Calu3 (cell line): ENCODE results near the gene ZFY. TPM values are rescaled to one million over a fixed set of nuclear protein-coding genes. Genes with fewer than 3 reads are reported as not detected.

Experiments
- BruUV-seq: library from RNA; stranded (reverse); fragments of 400-500 nt; replicated peaks from 2 replicates; lab custom pipeline; 2021; lab: Mats Ljungman, UMichigan
- CTCF ChIA-PET: fragments of 300-600 bp; sonication (Branson Sonifier 250); formaldehyde crosslinking; loops from one replicate; lab custom pipeline; 2022; ENCODE audit warnings: antibody characterized with exemption; lab: Charles Lee
- DNase-seq: peaks from one replicate; pipeline ENCODE4 v3.0.0; 2022
- H3K27ac Mint-ChIP-seq: one replicate; pipeline ENCODE4 v1.8.0; 2022; ENCODE audit warnings: mixed read lengths; ENCODE audit not compliant: unreplicated experiment
- H3K27me3 Mint-ChIP-seq: one replicate; pipeline ENCODE4 v1.8.0; 2022; ENCODE audit warnings: mixed read lengths; ENCODE audit not compliant: unreplicated experiment
- H3K36me3 Mint-ChIP-seq: one replicate; pipeline ENCODE4 v1.8.0; 2022; ENCODE audit warnings: mild to moderate bottlenecking, moderate library complexity, mixed read lengths; ENCODE audit not compliant: insufficient read depth, unreplicated experiment
- H3K4me1 Mint-ChIP-seq: one replicate; pipeline ENCODE4 v1.8.0; 2022; ENCODE audit warnings: mild to moderate bottlenecking, low read depth, mixed read lengths; ENCODE audit not compliant: unreplicated experiment
- H3K4me3 Mint-ChIP-seq: one replicate; pipeline ENCODE4 v1.8.0; 2022; ENCODE audit warnings: mild to moderate bottlenecking, low read depth, moderate library complexity, mixed read lengths; ENCODE audit not compliant: unreplicated experiment
- H3K9me3 Mint-ChIP-seq: one replicate; pipeline ENCODE4 v1.8.0; 2022; ENCODE audit warnings: low read depth, mixed read lengths; ENCODE audit not compliant: unreplicated experiment
- CTCF ChIP-seq: fragments of 200-600 bp; IDR thresholded peaks from one replicate; pipeline ENCODE4 v1.8.0; 2022; ENCODE audit warnings: antibody characterized with exemption; ENCODE audit not compliant: unreplicated experiment
- intact Hi-C: fragments of 100-400 bp; cut with micrococcal nuclease; formaldehyde crosslinking; loops from one replicate; pipeline ENCODE4 v1.10.0; 2022; ENCODE audit not compliant: unreplicated experiment
- total RNA-seq: library from RNA; stranded (reverse); gene quantifications from 2 replicates; pipeline ENCODE4 v1.2.3, GENCODE V29; 2022

ZFY gene
- total RNA-seq, 1 experiment from 2014 or later: not detected

GRCh38 chrY:2934078-2934477 is 1.1 kb upstream of the ZFY start:
- TF ChIP-seq CTCF: no peak
- no TSS peak for BruUV-seq
- CTCF ChIA-PET: no interaction called here
- Mint-ChIP-seq H3K9me3 (no peaks in the 10 kb centered on the region), H3K27me3 (no peaks in the 10 kb centered on the region), H3K27ac (no peak overlapping the region), H3K4me1 (no peaks in the 10 kb centered on the region), H3K36me3 (no peaks in the 10 kb centered on the region), H3K4me3 (no peak overlapping the region)
- no peak for DNase-seq
- intact Hi-C loops: no loop called here

- H3K4me3 Mint-ChIP-seq: no peak overlapping the region
These were observed 695 bp downstream of the ZFY start for GRCh38 chrY:2935716-2936435.

GRCh38 chrY:2936436-2936750 is 1.2 kb downstream of the ZFY start:
- intact Hi-C loops: no loop called here

More at GRCh38 chrY:2935716-2936435, 695 bp downstream of the ZFY start:
- no peak for TF ChIP-seq CTCF
- Mint-ChIP-seq H3K9me3 (no peaks in the 10 kb centered on the region), H3K4me1 (no peaks in the 10 kb centered on the region), H3K27me3 (no peaks in the 10 kb centered on the region), H3K36me3 (no peaks in the 10 kb centered on the region), H3K27ac (no peak overlapping the region)
- no peak for DNase-seq
- CTCF ChIA-PET: no interaction called here
- intact Hi-C loops: no loop called here
- no TSS peak for BruUV-seq

GRCh38 chrY:2937149-2937548 is 2.0 kb downstream of the ZFY start:
- DNase-seq: no peak
- TF ChIP-seq CTCF: no peak
- CTCF ChIA-PET: no interaction called here
- Mint-ChIP-seq H3K27ac (no peak overlapping the region), H3K27me3 (no peaks in the 10 kb centered on the region), H3K9me3 (no peaks in the 10 kb centered on the region), H3K4me1 (no peaks in the 10 kb centered on the region), H3K4me3 (no peak overlapping the region), H3K36me3 (no peaks in the 10 kb centered on the region)
- intact Hi-C loops: no loop called here
- BruUV-seq: no TSS peak

More at GRCh38 chrY:2936436-2936750, 1.2 kb downstream of the ZFY start:
- Mint-ChIP-seq H3K36me3 (no peaks in the 10 kb centered on the region), H3K27me3 (no peaks in the 10 kb centered on the region), H3K4me1 (no peaks in the 10 kb centered on the region), H3K27ac (no peak overlapping the region), H3K9me3 (no peaks in the 10 kb centered on the region), H3K4me3 (no peak overlapping the region)
- TF ChIP-seq CTCF: no peak
- BruUV-seq: no TSS peak
- CTCF ChIA-PET: no interaction called here
- DNase-seq: no peak
